HCT116 (cell line): ENCODE results near the gene NUP133. TPM values are rescaled to one million over a fixed set of nuclear protein-coding genes. Genes with fewer than 3 reads are reported as not detected.
"Not testable (repeated sequence)": the region's sequence is repeated elsewhere in the genome, so short reads cannot be mapped to it uniquely, and the experiment has no call there.

Source experiments
- ATAC-seq: fragments of 200-7000 bp; cut with Tn5 transposase; 2 replicates; pipeline ENCODE4 v1.9.1; 2020; ENCODE audit warnings: mild to moderate bottlenecking, moderate library complexity
- BruUV-seq: library from RNA; stranded (reverse); fragments of 400-500 nt; replicated peaks from 2 replicates; lab custom pipeline; 2021; lab: Mats Ljungman, UMichigan
- CTCF ChIA-PET: fragments of 300-600 bp; sonication (Branson Sonifier 250); formaldehyde crosslinking; loops from one replicate; lab custom pipeline; 2021; ENCODE audit warnings: antibody characterized with exemption; lab: Charles Lee
- POLR2A ChIA-PET: fragments of 300-600, 350-600 bp; sonication (Branson Sonifier 250); formaldehyde crosslinking; loops from one replicate; lab custom pipeline; 2021; ENCODE audit warnings: antibody characterized with exemption; lab: Charles Lee
- RAD21 ChIA-PET, 2 experiments: fragments of 300-600 bp; sonication (Branson Sonifier 250); formaldehyde crosslinking; loops; one replicate each; lab custom pipeline; 2023; ENCODE audit warnings: low total read pairs in 2 of 2; ENCODE audit not compliant: uncharacterized antibody in 2 of 2, unreplicated experiment in 2 of 2, low non-redundant PET in 1 of 2; lab: Charles Lee
- DNase-seq: peaks from one replicate; pipeline ENCODE4 v3.0.0-alpha.2; 2010; ENCODE audit warnings: low read depth, low spot score
- H2AFZ ChIP-seq: fragments of 200-600 bp; shearing (Covaris generic), sonication (generic); 2 replicates; pipeline ENCODE4 v1.6.1; 2017; ENCODE audit warnings: low read depth, mixed run types, mixed read lengths, antibody characterized with exemption, low read length; ENCODE audit not compliant: poor library complexity, severe bottlenecking
- H3K27ac ChIP-seq: 2 replicates; pipeline ENCODE4 v1.5.1; 2012; ENCODE audit warnings: low read depth, low read length
- H3K27me3 ChIP-seq: fragments of 200-600 bp; sonication (generic); 2 replicates; pipeline ENCODE4 v1.6.1; 2016; ENCODE audit warnings: mixed run types, low read length, mixed read lengths; ENCODE audit not compliant: insufficient read depth
- H3K36me3 ChIP-seq, 2 experiments: fragments of 200-500 bp in 1 of 2; fragments of 200-600 bp in 1 of 2; sonication (Bioruptor generic) in 1 of 2; sonication (generic) in 1 of 2; 2 replicates each; pipeline versions ENCODE4 v1.5.1 to v1.6.1; 2014 to 2016; ENCODE audit warnings: low read length in 2 of 2, inconsistent platforms in 1 of 2, mixed read lengths in 1 of 2, mixed run types in 1 of 2; ENCODE audit not compliant: insufficient read depth in 2 of 2, control insufficient read depth in 1 of 2
- H3K4me1 ChIP-seq, 2 experiments: fragments of 200-600 bp in 1 of 2; sonication (generic) in 1 of 2; 2 replicates each; pipeline versions ENCODE4 v1.5.1 to v1.6.1; 2012 to 2017; ENCODE audit warnings: low read length in 2 of 2, inconsistent platforms in 1 of 2, mild to moderate bottlenecking in 1 of 2, mixed read lengths in 1 of 2, mixed run types in 1 of 2, moderate library complexity in 1 of 2; ENCODE audit not compliant: insufficient read depth in 2 of 2, control insufficient read depth in 1 of 2
- H3K4me2 ChIP-seq: fragments of 200-600 bp; sonication (generic); 2 replicates; pipeline ENCODE4 v1.6.1; 2017; ENCODE audit warnings: mixed run types, low read length, mixed read lengths
- H3K4me3 ChIP-seq, 2 experiments: fragments of 200-600 bp in 1 of 2; sonication (generic) in 1 of 2; replicated peaks in 1 of 2; 2 replicates each; pipeline ENCODE4 v1.5.1; 2011 to 2016; ENCODE audit warnings: low read length in 2 of 2, control low read depth in 1 of 2, low read depth in 1 of 2, mild to moderate bottlenecking in 1 of 2, mixed read lengths in 1 of 2, mixed run types in 1 of 2
- H3K79me2 ChIP-seq: fragments of 200-600 bp; sonication (generic); 2 replicates; pipeline ENCODE4 v1.6.1; 2017; ENCODE audit warnings: mild to moderate bottlenecking, mixed run types, low read length, moderate library complexity, mixed read lengths; ENCODE audit not compliant: insufficient read depth
- H3K9ac ChIP-seq: fragments of 200-600 bp; sonication (generic); 2 replicates; pipeline ENCODE4 v1.6.1; 2016; ENCODE audit warnings: low read length, mixed read lengths
- H3K9me2 ChIP-seq: fragments of 200-600 bp; sonication (generic), shearing (Covaris generic); 2 replicates; pipeline ENCODE4 v1.6.1; 2017; ENCODE audit warnings: mixed run types, mild to moderate bottlenecking, moderate library complexity; ENCODE audit not compliant: insufficient read depth
- H3K9me3 ChIP-seq, 2 experiments: fragments of 200-500 bp in 1 of 2; fragments of 200-600 bp in 1 of 2; sonication (Bioruptor generic) in 1 of 2; sonication (generic) in 1 of 2; 2 replicates each; pipeline ENCODE4 v1.6.1; 2014 to 2017; ENCODE audit warnings: low read length in 2 of 2, mixed read lengths in 2 of 2, inconsistent platforms in 1 of 2, low read depth in 1 of 2, mild to moderate bottlenecking in 1 of 2, mixed run types in 1 of 2, moderate library complexity in 1 of 2; ENCODE audit not compliant: control insufficient read depth in 1 of 2, insufficient read depth in 1 of 2
- H4K20me1 ChIP-seq: fragments of 200-600 bp; sonication (generic), shearing (Covaris generic); 2 replicates; pipeline ENCODE4 v1.6.1; 2017; ENCODE audit warnings: mixed run types, mild to moderate bottlenecking, moderate library complexity; ENCODE audit not compliant: insufficient read depth
- CBX3 ChIP-seq: IDR thresholded peaks from 2 replicates; pipeline ENCODE4 v1.6.1; 2012; ENCODE audit warnings: low read depth
- EZH2 ChIP-seq: fragments of 200-600 bp; sonication (generic); IDR thresholded peaks from 2 replicates; pipeline ENCODE4 v1.6.1; 2017; ENCODE audit warnings: antibody characterized with exemption, mixed run types
- FOSL1 ChIP-seq: IDR thresholded peaks from 2 replicates; pipeline ENCODE4 v1.6.1; 2012; ENCODE audit warnings: low read depth
- JUND ChIP-seq: IDR thresholded peaks from 2 replicates; pipeline ENCODE4 v1.6.1; 2012
- POLR2A ChIP-seq: IDR thresholded peaks from 2 replicates; pipeline ENCODE4 v1.7.0; 2011; ENCODE audit warnings: borderline replicate concordance; ENCODE audit not compliant: insufficient read depth, insufficient read length; ENCODE audit errors: extremely low read depth
- POLR2AphosphoS5 ChIP-seq: IDR thresholded peaks from 2 replicates; pipeline ENCODE4 v1.6.1; 2011; ENCODE audit warnings: mild to moderate bottlenecking, low read depth, low read length, moderate library complexity
- SIN3A ChIP-seq: IDR thresholded peaks from 2 replicates; pipeline ENCODE4 v1.6.1; 2012; ENCODE audit warnings: low read depth
- SP1 ChIP-seq: IDR thresholded peaks from 2 replicates; pipeline ENCODE4 v1.6.1; 2012; ENCODE audit warnings: low read depth
- ZFX ChIP-seq: fragments of 450-650 bp; IDR thresholded peaks from 2 replicates; pipeline ENCODE4 v1.6.1; 2017
- intact Hi-C: fragments of 100-400 bp; cut with micrococcal nuclease; formaldehyde crosslinking; loops from 2 replicates; pipeline ENCODE4 v1.10.0; 2022
- total RNA-seq: library from RNA; stranded (reverse); gene quantifications from one replicate; pipeline ENCODE4 v1.2.1, GENCODE V29; 2021; ENCODE audit not compliant: unreplicated experiment
- TF ChIP-seq, protein P1 (sequence below), 3 experiments: fragments of 200-600 bp in 1 of 3; sonication (generic) in 1 of 3; IDR thresholded peaks in 2 of 3; conservative IDR thresholded peaks in 1 of 3; 2 replicates each; pipeline ENCODE4 v1.5.1; 2012 to 2017; ENCODE audit warnings: low read depth in 2 of 3, low read length in 2 of 3, antibody characterized with exemption in 1 of 3, borderline replicate concordance in 1 of 3, control low read depth in 1 of 3, mild to moderate bottlenecking in 1 of 3, mixed read lengths in 1 of 3, mixed run types in 1 of 3, moderate library complexity in 1 of 3; ENCODE audit not compliant: insufficient read depth in 1 of 3
- TF ChIP-seq, protein P2 (sequence below): IDR thresholded peaks from 2 replicates; pipeline ENCODE4 v1.6.1; 2011; ENCODE audit warnings: mild to moderate bottlenecking, low read length, moderate library complexity; ENCODE audit not compliant: insufficient replicate concordance; ENCODE audit errors: extremely low read depth
- TF ChIP-seq, protein P3 (sequence below): IDR thresholded peaks from 2 replicates; pipeline ENCODE4 v1.6.1; 2012
- TF ChIP-seq, protein P4 (sequence below): IDR thresholded peaks from 2 replicates; pipeline ENCODE4 v1.6.1; 2012

NUP133 gene
- total RNA-seq, 1 experiment from 2014 or later, result 52.5 TPM

DNA sequence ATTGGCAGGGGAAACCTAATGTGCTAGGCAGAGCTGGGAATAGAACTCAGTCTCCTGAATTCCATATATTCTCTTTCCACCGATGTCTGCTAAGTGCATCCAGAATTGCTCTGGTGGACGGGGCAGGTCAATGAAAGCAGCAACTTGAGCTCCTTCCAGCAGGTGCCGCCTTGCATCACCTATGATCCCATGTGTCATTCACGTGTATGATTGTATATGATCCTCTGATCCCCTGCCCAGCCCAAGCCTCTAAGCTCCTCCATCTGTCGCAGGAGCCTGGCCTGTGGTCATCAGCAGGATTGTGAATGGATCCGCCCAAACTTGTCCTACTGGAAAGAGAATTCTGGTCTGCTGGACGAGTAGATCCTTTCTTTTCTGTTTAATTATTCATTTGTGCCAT is 87.4 kb downstream of the NUP133 start (continued):
- TF ChIP-seq, protein P1, sequence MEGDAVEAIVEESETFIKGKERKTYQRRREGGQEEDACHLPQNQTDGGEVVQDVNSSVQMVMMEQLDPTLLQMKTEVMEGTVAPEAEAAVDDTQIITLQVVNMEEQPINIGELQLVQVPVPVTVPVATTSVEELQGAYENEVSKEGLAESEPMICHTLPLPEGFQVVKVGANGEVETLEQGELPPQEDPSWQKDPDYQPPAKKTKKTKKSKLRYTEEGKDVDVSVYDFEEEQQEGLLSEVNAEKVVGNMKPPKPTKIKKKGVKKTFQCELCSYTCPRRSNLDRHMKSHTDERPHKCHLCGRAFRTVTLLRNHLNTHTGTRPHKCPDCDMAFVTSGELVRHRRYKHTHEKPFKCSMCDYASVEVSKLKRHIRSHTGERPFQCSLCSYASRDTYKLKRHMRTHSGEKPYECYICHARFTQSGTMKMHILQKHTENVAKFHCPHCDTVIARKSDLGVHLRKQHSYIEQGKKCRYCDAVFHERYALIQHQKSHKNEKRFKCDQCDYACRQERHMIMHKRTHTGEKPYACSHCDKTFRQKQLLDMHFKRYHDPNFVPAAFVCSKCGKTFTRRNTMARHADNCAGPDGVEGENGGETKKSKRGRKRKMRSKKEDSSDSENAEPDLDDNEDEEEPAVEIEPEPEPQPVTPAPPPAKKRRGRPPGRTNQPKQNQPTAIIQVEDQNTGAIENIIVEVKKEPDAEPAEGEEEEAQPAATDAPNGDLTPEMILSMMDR (IDR thresholded peaks at IDR 0.05 in 2 of 3, conservative IDR thresholded peaks at IDR 0.05 in 1 of 3; ENCODE audit: borderline replicate concordance in 1 of 3, insufficient read depth in 1 of 3, low read depth in 2 of 3, low read length in 2 of 3), result peak; percentile 18 to 34 (median 22); a peak in 3 of 6 replicates

DNA sequence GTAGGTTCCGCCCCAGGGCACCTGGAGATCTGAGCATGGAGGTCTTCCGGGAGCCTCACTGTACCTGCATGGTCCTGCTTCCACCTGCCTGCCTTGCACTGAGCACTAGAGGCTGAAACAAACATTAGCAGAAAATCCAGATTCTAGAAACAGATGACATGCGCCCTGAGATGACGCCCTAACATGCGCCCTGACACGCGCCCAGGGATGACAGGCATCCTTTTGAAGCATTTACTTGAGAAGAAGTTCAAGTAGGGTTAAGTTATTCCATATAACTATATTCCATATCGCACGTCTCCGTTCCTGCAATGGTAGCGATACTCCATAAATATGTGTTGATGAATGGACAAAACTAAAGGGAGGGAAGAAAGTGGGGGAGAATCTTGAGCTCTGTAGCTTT is 87.9 kb downstream of the NUP133 start:
- Histone ChIP-seq H3K9ac (no peak overlapping the region), H4K20me1 (no peaks in the 10 kb centered on the region), H3K9me3 (no peaks in the 10 kb centered on the region), H3K4me2 (no peak overlapping the region), H2AFZ (no peak overlapping the region), H3K36me3 (no peaks in the 10 kb centered on the region), H3K4me3 (no peak overlapping the region), H3K27me3 (no peaks in the 10 kb centered on the region), H3K4me1 (no peaks in the 10 kb centered on the region; a peak in 1 of 4 replicates), H3K9me2 (no peaks in the 10 kb centered on the region), H3K79me2 (no peaks in the 10 kb centered on the region), H3K27ac (no peak overlapping the region)
- POLR2A ChIA-PET, result interaction anchor here (1.0 kb wide), 1 partner anchor 9 kb away, joined by 4 read pairs; no protein-coding TSS in a partner anchor
- intact Hi-C loops, result no loop called here
- TF ChIP-seq SIN3A, result no peak
- no peak for TF ChIP-seq FOSL1
- TF ChIP-seq, protein P2, sequence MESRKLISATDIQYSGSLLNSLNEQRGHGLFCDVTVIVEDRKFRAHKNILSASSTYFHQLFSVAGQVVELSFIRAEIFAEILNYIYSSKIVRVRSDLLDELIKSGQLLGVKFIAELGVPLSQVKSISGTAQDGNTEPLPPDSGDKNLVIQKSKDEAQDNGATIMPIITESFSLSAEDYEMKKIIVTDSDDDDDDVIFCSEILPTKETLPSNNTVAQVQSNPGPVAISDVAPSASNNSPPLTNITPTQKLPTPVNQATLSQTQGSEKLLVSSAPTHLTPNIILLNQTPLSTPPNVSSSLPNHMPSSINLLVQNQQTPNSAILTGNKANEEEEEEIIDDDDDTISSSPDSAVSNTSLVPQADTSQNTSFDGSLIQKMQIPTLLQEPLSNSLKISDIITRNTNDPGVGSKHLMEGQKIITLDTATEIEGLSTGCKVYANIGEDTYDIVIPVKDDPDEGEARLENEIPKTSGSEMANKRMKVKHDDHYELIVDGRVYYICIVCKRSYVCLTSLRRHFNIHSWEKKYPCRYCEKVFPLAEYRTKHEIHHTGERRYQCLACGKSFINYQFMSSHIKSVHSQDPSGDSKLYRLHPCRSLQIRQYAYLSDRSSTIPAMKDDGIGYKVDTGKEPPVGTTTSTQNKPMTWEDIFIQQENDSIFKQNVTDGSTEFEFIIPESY, result no peak
- TF ChIP-seq POLR2AphosphoS5, result no peak
- no peak for TF ChIP-seq EZH2
- TF ChIP-seq, protein P3, sequence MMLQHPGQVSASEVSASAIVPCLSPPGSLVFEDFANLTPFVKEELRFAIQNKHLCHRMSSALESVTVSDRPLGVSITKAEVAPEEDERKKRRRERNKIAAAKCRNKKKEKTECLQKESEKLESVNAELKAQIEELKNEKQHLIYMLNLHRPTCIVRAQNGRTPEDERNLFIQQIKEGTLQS, result no peak
- no peak for TF ChIP-seq SP1
- TF ChIP-seq POLR2A, result no peak
- TF ChIP-seq, protein P4, sequence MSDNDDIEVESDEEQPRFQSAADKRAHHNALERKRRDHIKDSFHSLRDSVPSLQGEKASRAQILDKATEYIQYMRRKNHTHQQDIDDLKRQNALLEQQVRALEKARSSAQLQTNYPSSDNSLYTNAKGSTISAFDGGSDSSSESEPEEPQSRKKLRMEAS, result no peak
- no peak for TF ChIP-seq JUND
- no peak for TF ChIP-seq CBX3
- TF ChIP-seq ZFX, result no peak
- RAD21 ChIA-PET, result interaction anchor here in 1 of 2 experiments (0.8 kb wide), 1 partner anchor 62 kb away, joined by 3 read pairs; no protein-coding TSS in a partner anchor
- ATAC-seq (no peak), DNase-seq (no peak)
- BruUV-seq, result no TSS peak
- CTCF ChIA-PET, result interaction anchor here (0.9 to 1.6 kb wide), 3 partner anchors 62 to 728 kb away, joined by 3 to 4 read pairs (median 3); no protein-coding TSS in a partner anchor

DNA sequence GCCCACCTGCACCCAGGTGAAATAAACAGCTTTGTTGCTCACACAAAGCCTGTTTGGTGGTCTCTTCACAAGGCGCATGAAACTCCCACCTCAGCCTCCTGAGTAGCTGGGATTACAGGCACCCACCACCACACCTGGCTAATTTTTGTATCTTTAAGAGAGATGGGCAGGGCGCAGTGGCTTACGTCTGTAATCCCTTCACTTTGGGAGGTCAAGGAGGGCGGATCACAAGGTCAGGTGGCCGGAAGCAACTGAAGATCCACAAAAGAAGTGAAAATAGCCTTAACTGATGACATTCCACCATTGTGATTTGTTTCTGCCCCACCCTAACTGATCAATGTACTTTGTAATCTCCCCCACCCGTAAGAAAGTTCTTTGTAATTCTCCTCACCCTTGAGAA is 89.6 kb downstream of the NUP133 start:
- BruUV-seq, result not testable (repeated sequence)

More for the DNA sequence above, 89.6 kb downstream of the NUP133 start:
- H3K4me1 ChIP-seq, H3K27ac ChIP-seq, H3K4me2 ChIP-seq, DNase-seq, H3K9me3 ChIP-seq, H2AFZ ChIP-seq, POLR2A ChIA-PET, ATAC-seq, intact Hi-C loops, H3K27me3 ChIP-seq, H3K4me3 ChIP-seq, H3K9ac ChIP-seq, H3K36me3 ChIP-seq, H4K20me1 ChIP-seq, CTCF ChIA-PET, H3K9me2 ChIP-seq, H3K79me2 ChIP-seq, RAD21 ChIA-PET: not testable (repeated sequence)
